Measurements from ENCODE around the gene B9D2. TPM values are rescaled to one million over a fixed set of nuclear protein-coding genes. Genes with fewer than 3 reads are reported as not detected.

B9D2 gene
- total and polyA plus RNA-seq, 9 donors = 0.83 to 7.2 (median 4.7) TPM

DNA sequence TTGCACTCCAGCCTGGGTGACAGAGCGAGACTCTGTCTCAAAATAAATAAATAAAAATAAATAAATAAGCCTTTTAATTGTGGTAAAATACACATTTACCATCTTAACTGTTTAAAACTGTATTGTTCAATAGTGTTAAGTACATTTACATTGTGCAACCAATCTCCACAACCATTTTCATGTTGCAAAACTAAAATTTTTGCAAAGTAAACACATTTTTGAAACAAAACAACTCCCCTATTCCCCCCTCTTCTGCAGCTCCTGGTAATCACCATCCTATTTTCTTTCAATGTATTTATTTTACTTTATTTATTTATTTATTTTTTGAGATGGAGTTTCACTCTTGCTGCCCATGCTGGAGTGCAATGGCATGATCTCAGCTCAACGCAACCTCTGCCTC, 5.8 kb upstream of the B9D2 start:
- no peak for TF ChIP-seq EP300 (IDR thresholded peaks at IDR 0.05)
- TF ChIP-seq, protein P1, sequence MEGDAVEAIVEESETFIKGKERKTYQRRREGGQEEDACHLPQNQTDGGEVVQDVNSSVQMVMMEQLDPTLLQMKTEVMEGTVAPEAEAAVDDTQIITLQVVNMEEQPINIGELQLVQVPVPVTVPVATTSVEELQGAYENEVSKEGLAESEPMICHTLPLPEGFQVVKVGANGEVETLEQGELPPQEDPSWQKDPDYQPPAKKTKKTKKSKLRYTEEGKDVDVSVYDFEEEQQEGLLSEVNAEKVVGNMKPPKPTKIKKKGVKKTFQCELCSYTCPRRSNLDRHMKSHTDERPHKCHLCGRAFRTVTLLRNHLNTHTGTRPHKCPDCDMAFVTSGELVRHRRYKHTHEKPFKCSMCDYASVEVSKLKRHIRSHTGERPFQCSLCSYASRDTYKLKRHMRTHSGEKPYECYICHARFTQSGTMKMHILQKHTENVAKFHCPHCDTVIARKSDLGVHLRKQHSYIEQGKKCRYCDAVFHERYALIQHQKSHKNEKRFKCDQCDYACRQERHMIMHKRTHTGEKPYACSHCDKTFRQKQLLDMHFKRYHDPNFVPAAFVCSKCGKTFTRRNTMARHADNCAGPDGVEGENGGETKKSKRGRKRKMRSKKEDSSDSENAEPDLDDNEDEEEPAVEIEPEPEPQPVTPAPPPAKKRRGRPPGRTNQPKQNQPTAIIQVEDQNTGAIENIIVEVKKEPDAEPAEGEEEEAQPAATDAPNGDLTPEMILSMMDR (IDR thresholded peaks at IDR 0.05) = no peak
- no peak for TF ChIP-seq POLR2A (IDR thresholded peaks at IDR 0.05)
- Histone ChIP-seq H3K27ac (no peak overlapping the region), H3K9me3 (no peaks in the 10 kb centered on the region), H3K36me3 (no peaks in the 10 kb centered on the region), H3K4me3 (no peak overlapping the region), H3K4me1 (ENCODE audit: insufficient read depth) (peaks cover under 1% of the 10 kb centered on the region), H3K27me3 (no peaks in the 10 kb centered on the region)
- WGBS, 3 donors = 98 to 99% (median 99%) methylated on average over 2 of the region's 2 CpGs
- no peak for DNase-seq
- intact Hi-C loops (cut with DNase I) = no loop called here

DNA sequence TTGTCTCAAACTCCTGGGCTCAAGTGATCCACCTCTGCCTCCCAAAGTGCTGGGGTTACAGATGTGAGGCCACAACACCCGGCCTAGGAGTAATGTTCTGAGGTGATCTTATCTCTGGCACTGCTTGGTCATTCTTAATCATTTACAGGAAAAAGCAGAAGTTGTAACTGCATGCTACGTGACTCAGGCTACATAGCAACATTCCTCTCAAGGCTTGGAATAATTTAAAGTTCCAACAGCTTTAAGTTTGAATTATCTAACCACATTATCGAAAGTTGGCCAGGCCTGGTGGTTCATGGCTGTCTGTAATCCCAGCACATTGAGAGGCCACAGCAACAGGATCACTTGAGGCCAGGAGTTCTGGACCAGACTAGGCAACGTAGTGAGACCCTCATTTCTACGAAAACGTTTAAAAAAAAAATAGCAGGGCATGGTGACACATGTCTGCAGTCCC, 3.9 kb upstream of the B9D2 start:
- Histone ChIP-seq H3K9me3 (no peaks in the 10 kb centered on the region), H3K4me3 (no peak overlapping the region), H3K36me3 (no peaks in the 10 kb centered on the region), H3K27me3 (no peaks in the 10 kb centered on the region), H3K27ac (no peak overlapping the region), H3K4me1 (ENCODE audit: insufficient read depth) (peaks cover 8% of the 10 kb centered on the region)
- TF ChIP-seq POLR2A (IDR thresholded peaks at IDR 0.05) (no peak), EP300 (IDR thresholded peaks at IDR 0.05) (no peak)
- TF ChIP-seq, protein P1 (IDR thresholded peaks at IDR 0.05) = no peak
- 60 to 68% (median 61%) methylated on average over 6 of the region's 6 CpGs for WGBS, 3 donors
- no peak for DNase-seq
- intact Hi-C loops (cut with DNase I) = no loop called here

DNA sequence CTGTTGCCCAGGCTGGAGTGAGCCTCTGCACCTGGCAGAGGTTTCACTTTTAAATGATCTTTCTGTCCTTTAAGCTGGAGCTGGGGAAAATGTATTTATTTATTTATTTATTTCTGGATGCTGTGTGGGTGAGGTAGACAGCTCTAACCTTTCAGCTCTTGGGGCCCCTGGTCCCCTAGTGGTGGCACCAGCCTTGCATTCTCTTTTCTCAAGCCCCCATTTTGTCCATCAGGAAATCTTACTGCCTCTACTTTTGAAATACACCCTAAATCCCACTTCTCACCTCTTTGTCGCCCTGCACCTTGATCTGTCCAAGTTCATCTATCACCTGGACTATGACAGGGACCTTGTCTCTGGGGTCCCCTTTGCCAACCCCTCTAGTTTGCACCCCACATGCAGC, 2.1 kb upstream of the B9D2 start:
- WGBS, 3 donors = 93 to 96% (median 94%) methylated on average over 1 of the region's 1 CpG
- DNase-seq = no peak
- TF ChIP-seq POLR2A (IDR thresholded peaks at IDR 0.05) (no peak), EP300 (IDR thresholded peaks at IDR 0.05) (no peak)
- TF ChIP-seq, protein P1 (IDR thresholded peaks at IDR 0.05) = no peak

DNA sequence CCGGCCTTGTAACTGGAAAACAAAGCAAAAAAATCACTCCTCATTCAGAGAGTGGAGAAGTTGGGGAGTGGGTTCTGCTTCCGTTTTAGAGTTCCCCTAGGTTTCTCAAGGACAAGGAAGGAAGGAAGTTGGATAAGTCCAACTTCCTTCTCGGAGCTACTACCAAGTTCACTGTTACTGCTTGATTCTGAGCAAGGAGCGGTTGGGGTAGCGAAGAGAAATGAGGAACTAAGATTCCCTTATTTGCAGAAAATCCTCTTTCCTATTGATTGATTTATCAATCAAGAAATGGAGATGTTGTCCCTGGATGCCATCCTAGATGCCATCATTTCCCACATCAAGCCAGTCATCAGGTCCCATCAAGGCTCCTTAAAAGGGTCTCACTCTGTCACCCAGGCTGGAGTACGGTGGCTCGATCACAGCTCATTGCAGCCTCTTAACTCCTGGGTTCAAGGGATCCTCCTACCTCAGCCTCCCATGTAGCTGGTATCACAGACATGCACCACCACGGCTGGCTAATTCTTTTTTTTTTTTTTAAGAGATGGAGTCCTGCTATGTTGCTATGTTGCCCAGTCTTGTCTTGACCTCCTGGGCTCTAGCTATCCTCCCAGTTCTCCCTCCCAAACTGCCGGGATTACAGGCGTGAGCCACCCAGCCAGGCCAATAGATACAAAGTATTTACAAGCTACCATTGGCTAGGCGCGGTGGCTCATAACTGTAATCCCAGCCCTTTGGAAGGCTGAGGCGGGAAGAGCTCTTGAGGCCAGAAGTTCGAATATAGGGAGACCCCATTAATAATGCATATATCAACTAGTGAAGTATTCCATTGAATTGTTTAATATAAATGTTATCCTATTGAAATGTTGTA, 809 bp upstream of the B9D2 start:
- intact Hi-C loops (cut with DNase I) = no loop called here
- no peaks in the 10 kb centered on the region for H3K36me3 ChIP-seq
- no peaks in the 10 kb centered on the region for H3K27me3 ChIP-seq
- WGBS, 3 donors = 68 to 74% (median 68%) methylated on average over 14 of the region's 14 CpGs
- DNase-seq = no peak
- no peaks in the 10 kb centered on the region for H3K9me3 ChIP-seq
- peak overlapping the region; percentile 79 for H3K4me3 ChIP-seq
- peak overlapping the region; percentile 74 to 99 for H3K27ac ChIP-seq
- TF ChIP-seq POLR2A (IDR thresholded peaks at IDR 0.05) (no peak), EP300 (IDR thresholded peaks at IDR 0.05) (no peak)
- TF ChIP-seq, protein P1 (IDR thresholded peaks at IDR 0.05) = no peak
- peaks cover 8% of the 10 kb centered on the region for H3K4me1 ChIP-seq (ENCODE audit: insufficient read depth)

More for the DNA sequence above, 2.1 kb upstream of the B9D2 start:
- H3K27ac ChIP-seq = no peak overlapping the region
- no peaks in the 10 kb centered on the region for H3K27me3 ChIP-seq
- peaks cover 8% of the 10 kb centered on the region for H3K4me1 ChIP-seq (ENCODE audit: insufficient read depth)
- no peaks in the 10 kb centered on the region for H3K36me3 ChIP-seq
- no peaks in the 10 kb centered on the region for H3K9me3 ChIP-seq
- intact Hi-C loops (cut with DNase I) = no loop called here
- no peak overlapping the region for H3K4me3 ChIP-seq

Data from ovary (tissue), 9 donors.